B cell (primary cell): ENCODE measurements around the gene NHS. TPM values are rescaled to one million over a fixed set of nuclear protein-coding genes. Genes with fewer than 3 reads are reported as not detected.

Experiments used
- ATAC-seq: fragments of 200-7000 bp; cut with Tn5 transposase; one replicate; pipeline ENCODE4 v1.10.0; 2021; ENCODE audit warnings: low read depth, mild to moderate bottlenecking, moderate number of reproducible peaks, moderate library complexity
- CTCF ChIA-PET: fragments of 350-600 bp; sonication (Branson Sonifier 250); formaldehyde crosslinking; loops from one replicate; lab custom pipeline; 2021; ENCODE audit warnings: antibody characterized with exemption, inconsistent platforms; lab: Charles Lee
- POLR2A ChIA-PET: fragments of 350-600 bp; sonication (Branson Sonifier 250); formaldehyde crosslinking; loops from one replicate; lab custom pipeline; 2021; ENCODE audit warnings: antibody characterized with exemption; lab: Charles Lee
- DNase-seq: peaks from one replicate; pipeline ENCODE4 v3.0.0; 2013
- H2AFZ ChIP-seq: 2 replicates; pipeline ENCODE4 v1.6.1; 2012; ENCODE audit warnings: mild to moderate bottlenecking, low read depth, low read length; ENCODE audit not compliant: insufficient read depth, poor library complexity, severe bottlenecking
- H3K27ac ChIP-seq, 2 donors: 1 replicate in 1 of 2; 2 replicates in 1 of 2; pipeline ENCODE4 v1.5.1; 2012 to 2013; ENCODE audit warnings: low read length in 2 of 2, mild to moderate bottlenecking in 2 of 2, moderate library complexity in 1 of 2
- H3K27me3 ChIP-seq, 4 experiments: fragments of 200-600 bp in 1 of 4; sonication (generic) in 1 of 4; replicated peaks in 1 of 4; 1 replicate in 2 of 4; 2 replicates in 2 of 4; pipeline versions ENCODE4 v1.6.1 to v1.7.0; 2013 to 2016; ENCODE audit warnings: low read length in 3 of 4, mild to moderate bottlenecking in 2 of 4, mixed read lengths in 1 of 4, moderate library complexity in 1 of 4; ENCODE audit not compliant: insufficient read depth in 4 of 4, control insufficient read depth in 3 of 4; ENCODE audit errors: control extremely low read depth in 1 of 4
- H3K36me3 ChIP-seq, 2 experiments: replicated peaks in 1 of 2; 1 replicate in 1 of 2; 2 replicates in 1 of 2; pipeline versions ENCODE4 v1.6.1 to v1.7.1; 2013; ENCODE audit warnings: low read length in 1 of 2; ENCODE audit not compliant: insufficient read depth in 2 of 2, control insufficient read depth in 1 of 2; ENCODE audit errors: control extremely low read depth in 1 of 2, extremely low read depth in 1 of 2
- H3K4me1 ChIP-seq, 2 donors: fragments of 200-600 bp in 1 of 2; sonication (generic) in 1 of 2; 1 replicate in 1 of 2; 2 replicates in 1 of 2; pipeline versions ENCODE4 v1.5.1 to v1.6.1; 2013 to 2017; ENCODE audit warnings: low read length in 2 of 2; ENCODE audit not compliant: control insufficient read depth in 2 of 2, insufficient read depth in 2 of 2
- H3K4me2 ChIP-seq: replicated peaks from 2 replicates; pipeline ENCODE3; 2012; ENCODE audit warnings: mild to moderate bottlenecking, low read depth, low read length; ENCODE audit not compliant: poor library complexity, severe bottlenecking
- H3K4me3 ChIP-seq, 5 experiments: fragments of 200-600 bp in 1 of 5; sonication (generic) in 1 of 5; 1 replicate in 3 of 5; 2 replicates in 2 of 5; pipeline versions ENCODE4 v1.5.1 to v1.7.0; 2011 to 2016; ENCODE audit warnings: low read length in 4 of 5, mild to moderate bottlenecking in 4 of 5, low read depth in 2 of 5, control low read depth in 1 of 5, moderate library complexity in 1 of 5; ENCODE audit not compliant: insufficient read depth in 1 of 5; ENCODE audit errors: control extremely low read depth in 1 of 5, extremely low read depth in 1 of 5
- H3K79me2 ChIP-seq: fragments of 200-600 bp; sonication (generic); one replicate; pipeline ENCODE4 v1.6.0; 2016; ENCODE audit warnings: low read length; ENCODE audit not compliant: control insufficient read depth, insufficient read depth
- H3K9ac ChIP-seq: fragments of 200-600 bp; sonication (generic); 2 replicates; pipeline ENCODE4 v1.6.1; 2017; ENCODE audit warnings: mild to moderate bottlenecking, low read length, moderate library complexity
- H3K9me3 ChIP-seq, 3 donors: one replicate each; pipeline versions ENCODE4 v1.6.1 to v1.7.1; 2013; ENCODE audit warnings: low read length in 2 of 3; ENCODE audit not compliant: control insufficient read depth in 2 of 3, insufficient read depth in 1 of 3; ENCODE audit errors: control extremely low read depth in 1 of 3
- H4K20me1 ChIP-seq: 2 replicates; pipeline ENCODE4 v1.6.0; 2012; ENCODE audit warnings: mild to moderate bottlenecking, low read length; ENCODE audit not compliant: insufficient read depth, control insufficient read depth, poor library complexity, severe bottlenecking
- H3K27ac Mint-ChIP-seq: one replicate; pipeline ENCODE4 v1.8.0; 2021; ENCODE audit warnings: mixed read lengths
- H3K27me3 Mint-ChIP-seq: one replicate; pipeline ENCODE4 v1.8.0; 2021; ENCODE audit warnings: mixed read lengths
- H3K4me1 Mint-ChIP-seq: one replicate; pipeline ENCODE4 v1.8.0; 2021; ENCODE audit warnings: mixed read lengths
- H3K4me3 Mint-ChIP-seq: one replicate; pipeline ENCODE4 v1.8.0; 2021; ENCODE audit warnings: mixed read lengths
- H3K9me3 Mint-ChIP-seq: one replicate; pipeline ENCODE4 v1.8.0; 2022; ENCODE audit warnings: mixed read lengths; ENCODE audit not compliant: insufficient read depth
- EZH2 ChIP-seq: IDR thresholded peaks from 2 replicates; pipeline ENCODE4 v1.6.1; 2012; ENCODE audit warnings: borderline replicate concordance, low read depth, mild to moderate bottlenecking, moderate library complexity, low read length; ENCODE audit not compliant: insufficient read depth, poor library complexity, severe bottlenecking
- WGBS: methylation state at CpG from one replicate; pipeline ENCODE4 v1.1.5; 2013; ENCODE audit warnings: missing lambda C conversion rate; ENCODE audit not compliant: insufficient coverage; 5-methylcytosine and 5-hydroxymethylcytosine counted together
- intact Hi-C: fragments of 100-400 bp; cut with micrococcal nuclease; formaldehyde crosslinking; loops from one replicate; pipeline ENCODE4 v1.10.0; 2022
- polyA plus RNA-seq: library from polyadenylated mRNA; depleted of rRNA; stranded (reverse); fragments of >200 nt; gene quantifications from 2 replicates; pipeline ENCODE4 v1.2.3, GENCODE V29; 2012
- total RNA-seq, 2 donors: library from RNA; stranded (reverse); fragments of 120-200 nt in 1 of 2; gene quantifications; 1 replicate in 1 of 2; 2 replicates in 1 of 2; pipeline versions ENCODE4 v1.2.3 to v1.2.4, GENCODE V29; 2013 to 2022
- TF ChIP-seq, protein P1 (sequence below): fragments of 200-600 bp; IDR thresholded peaks from one replicate; pipeline ENCODE4 v1.8.0; 2022; ENCODE audit warnings: antibody characterized with exemption, mild to moderate bottlenecking

The NHS gene
- total and polyA plus RNA-seq, 2 donors (not counting 1 experiment from before 2014, with no cell fraction given), result not detected

DNA sequence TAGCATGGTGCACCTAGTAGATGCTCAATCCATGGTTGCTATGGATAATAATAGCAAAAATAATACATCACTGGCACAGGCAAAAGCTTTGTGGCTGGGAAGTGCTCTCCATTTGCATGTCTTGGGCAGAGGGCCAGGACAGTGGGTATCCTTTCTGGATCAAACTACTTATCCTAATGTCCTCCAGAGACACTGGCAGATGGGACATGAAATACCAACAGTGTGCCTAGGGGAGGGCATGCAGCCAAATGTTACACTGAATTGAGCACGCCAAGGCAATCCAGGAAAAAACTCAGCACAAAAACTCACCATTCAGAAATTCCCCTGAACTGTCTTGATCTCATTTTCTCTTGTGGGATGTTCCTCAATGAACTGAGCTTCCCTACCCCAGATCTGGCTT lies 263.7 kb downstream of the NHS start:
- no peak overlapping the region for H3K9ac ChIP-seq
- CTCF ChIA-PET, result no interaction called here
- no peaks in the 10 kb centered on the region for H3K9me3 ChIP-seq
- H3K27ac Mint-ChIP-seq, result no peak overlapping the region
- no peaks in the 10 kb centered on the region for H3K4me1 Mint-ChIP-seq
- no CpG with 5 or more reads among the region's 1 CpG for WGBS
- no peaks in the 10 kb centered on the region for H3K27me3 ChIP-seq
- no peaks in the 10 kb centered on the region for H3K79me2 ChIP-seq
- H3K4me2 ChIP-seq, result no peak overlapping the region
- no peak overlapping the region for H3K4me3 ChIP-seq
- peaks cover 4% of the 10 kb centered on the region for H3K27me3 Mint-ChIP-seq
- H3K4me1 ChIP-seq, result no peaks in the 10 kb centered on the region
- no peak overlapping the region for H3K27ac ChIP-seq
- POLR2A ChIA-PET, result no interaction called here
- no peaks in the 10 kb centered on the region for H3K36me3 ChIP-seq
- DNase-seq (no peak), ATAC-seq (no peak)
- H3K4me3 Mint-ChIP-seq, result no peak overlapping the region
- H3K9me3 Mint-ChIP-seq, result no peaks in the 10 kb centered on the region
- TF ChIP-seq, protein P1, sequence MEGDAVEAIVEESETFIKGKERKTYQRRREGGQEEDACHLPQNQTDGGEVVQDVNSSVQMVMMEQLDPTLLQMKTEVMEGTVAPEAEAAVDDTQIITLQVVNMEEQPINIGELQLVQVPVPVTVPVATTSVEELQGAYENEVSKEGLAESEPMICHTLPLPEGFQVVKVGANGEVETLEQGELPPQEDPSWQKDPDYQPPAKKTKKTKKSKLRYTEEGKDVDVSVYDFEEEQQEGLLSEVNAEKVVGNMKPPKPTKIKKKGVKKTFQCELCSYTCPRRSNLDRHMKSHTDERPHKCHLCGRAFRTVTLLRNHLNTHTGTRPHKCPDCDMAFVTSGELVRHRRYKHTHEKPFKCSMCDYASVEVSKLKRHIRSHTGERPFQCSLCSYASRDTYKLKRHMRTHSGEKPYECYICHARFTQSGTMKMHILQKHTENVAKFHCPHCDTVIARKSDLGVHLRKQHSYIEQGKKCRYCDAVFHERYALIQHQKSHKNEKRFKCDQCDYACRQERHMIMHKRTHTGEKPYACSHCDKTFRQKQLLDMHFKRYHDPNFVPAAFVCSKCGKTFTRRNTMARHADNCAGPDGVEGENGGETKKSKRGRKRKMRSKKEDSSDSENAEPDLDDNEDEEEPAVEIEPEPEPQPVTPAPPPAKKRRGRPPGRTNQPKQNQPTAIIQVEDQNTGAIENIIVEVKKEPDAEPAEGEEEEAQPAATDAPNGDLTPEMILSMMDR, result no peak
- no peak for TF ChIP-seq EZH2
- intact Hi-C loops, result no loop called here
- no peak overlapping the region for H2AFZ ChIP-seq
- H4K20me1 ChIP-seq, result no peaks in the 10 kb centered on the region

GRCh38 chrX:17642891-17643290 lies 267.9 kb downstream of the NHS start:
- H4K20me1 ChIP-seq, result no peaks in the 10 kb centered on the region
- peaks cover 4% of the 10 kb centered on the region for H3K27me3 Mint-ChIP-seq

More at GRCh38 chrX:17642891-17643290, 267.9 kb downstream of the NHS start:
- Mint-ChIP-seq H3K4me1 (no peaks in the 10 kb centered on the region), H3K9me3 (no peaks in the 10 kb centered on the region), H3K4me3 (no peak overlapping the region), H3K27ac (no peak overlapping the region)
- H3K4me2 ChIP-seq, result no peak overlapping the region
- ChIA-PET POLR2A (no interaction called here), CTCF (no interaction called here)
- H3K27me3 ChIP-seq, result no peaks in the 10 kb centered on the region
- H3K27ac ChIP-seq, result no peak overlapping the region
- H2AFZ ChIP-seq, result no peak overlapping the region
- no peaks in the 10 kb centered on the region for H3K9me3 ChIP-seq
- intact Hi-C loops, result no loop called here
- H3K4me1 ChIP-seq, result no peaks in the 10 kb centered on the region
- no peaks in the 10 kb centered on the region for H3K36me3 ChIP-seq
- ATAC-seq (no peak), DNase-seq (no peak)
- no peak overlapping the region for H3K4me3 ChIP-seq
- no peaks in the 10 kb centered on the region for H3K79me2 ChIP-seq
- H3K9ac ChIP-seq, result no peak overlapping the region
- TF ChIP-seq, protein P1, result no peak
- TF ChIP-seq EZH2, result no peak
